ENCODE results near the gene GPR32.

Gene GPR32

GRCh38 chr19:50821248-50821612 lies 51.0 kb downstream of the GPR32 start:
- CTCF ChIA-PET, result interaction anchor here (0.6 kb wide), 1 partner anchor 26 kb away, joined by 3 read pairs; no protein-coding TSS in a partner anchor

More at GRCh38 chr19:50821248-50821612, 51.0 kb downstream of the GPR32 start:
- TF ChIP-seq ZNF384 (IDR thresholded peaks at IDR 0.05) (no peak), FOXA1 (IDR thresholded peaks at IDR 0.05) (no peak), ARNT (IDR thresholded peaks at IDR 0.05) (no peak), NFRKB (IDR thresholded peaks at IDR 0.05) (no peak), FOXM1 (IDR thresholded peaks at IDR 0.05; ENCODE audit: borderline replicate concordance) (no peak), CTBP1 (IDR thresholded peaks at IDR 0.05; ENCODE audit: borderline replicate concordance) (no peak), TARDBP (IDR thresholded peaks at IDR 0.05) (no peak), PKNOX1 (IDR thresholded peaks at IDR 0.05) (no peak), HDGF (IDR thresholded peaks at IDR 0.05; ENCODE audit: borderline replicate concordance) (no peak), FOXK2 (IDR thresholded peaks at IDR 0.05) (no peak), L3MBTL2 (conservative IDR thresholded peaks at IDR 0.05) (no peak), LEF1 (IDR thresholded peaks at IDR 0.05; ENCODE audit: borderline replicate concordance) (no peak), SUZ12 (IDR thresholded peaks at IDR 0.05) (no peak)
- DNase-seq (ENCODE audit: extremely low spot score), result no peak
- POLR2A ChIA-PET, result interaction anchor here (2.6 kb wide), 1 partner anchor 17 kb away, joined by 16 read pairs; no protein-coding TSS in a partner anchor

Data from HEK293T (cell line).